Panc1 (cell line): ENCODE measurements around the gene ZFP14.

Experiments
- CTCF ChIP-seq: fragments of 450-650 bp; IDR thresholded peaks from 2 replicates; pipeline ENCODE4 v1.5.1; 2017; ENCODE audit warnings: mild to moderate bottlenecking
- POLR2AphosphoS5 ChIP-seq: IDR thresholded peaks from 2 replicates; pipeline ENCODE4 v1.6.1; 2012; ENCODE audit warnings: mild to moderate bottlenecking, low read depth, low read length, moderate library complexity
- SIN3A ChIP-seq: IDR thresholded peaks from 2 replicates; pipeline ENCODE4 v1.6.1; 2012; ENCODE audit warnings: low read depth, mild to moderate bottlenecking, low read length, moderate library complexity, borderline replicate concordance; ENCODE audit not compliant: insufficient read depth
- TF ChIP-seq, protein P1 (sequence below), 2 experiments: IDR thresholded peaks; 2 replicates each; pipeline ENCODE4 v1.6.1; 2011 to 2012; ENCODE audit warnings: low read depth in 2 of 2, control low read depth in 1 of 2, low read length in 1 of 2, mild to moderate bottlenecking in 1 of 2, moderate library complexity in 1 of 2; ENCODE audit not compliant: insufficient read depth in 1 of 2

DNA sequence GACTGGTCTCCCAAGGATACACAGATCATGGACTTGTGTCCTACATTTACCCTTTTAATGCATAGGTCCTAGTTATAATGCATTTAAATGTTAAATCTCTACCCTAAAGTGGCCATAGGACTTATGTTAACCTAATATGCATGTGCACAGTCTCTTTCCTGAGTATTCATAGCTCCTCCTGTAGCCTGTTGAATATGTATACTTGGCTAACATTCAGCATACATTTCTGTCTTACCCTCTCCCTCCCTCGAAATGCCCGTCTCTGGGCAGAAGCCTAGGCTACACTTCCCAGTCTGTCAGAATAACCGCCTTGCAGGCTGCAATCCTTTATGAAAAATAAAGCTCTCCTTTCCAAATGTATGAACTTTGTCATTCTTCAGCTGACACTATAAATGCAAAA is 25.5 kb upstream of the ZFP14 start:
- TF ChIP-seq SIN3A: no peak
- no peak for TF ChIP-seq CTCF
- TF ChIP-seq POLR2AphosphoS5: no peak
- TF ChIP-seq, protein P1, sequence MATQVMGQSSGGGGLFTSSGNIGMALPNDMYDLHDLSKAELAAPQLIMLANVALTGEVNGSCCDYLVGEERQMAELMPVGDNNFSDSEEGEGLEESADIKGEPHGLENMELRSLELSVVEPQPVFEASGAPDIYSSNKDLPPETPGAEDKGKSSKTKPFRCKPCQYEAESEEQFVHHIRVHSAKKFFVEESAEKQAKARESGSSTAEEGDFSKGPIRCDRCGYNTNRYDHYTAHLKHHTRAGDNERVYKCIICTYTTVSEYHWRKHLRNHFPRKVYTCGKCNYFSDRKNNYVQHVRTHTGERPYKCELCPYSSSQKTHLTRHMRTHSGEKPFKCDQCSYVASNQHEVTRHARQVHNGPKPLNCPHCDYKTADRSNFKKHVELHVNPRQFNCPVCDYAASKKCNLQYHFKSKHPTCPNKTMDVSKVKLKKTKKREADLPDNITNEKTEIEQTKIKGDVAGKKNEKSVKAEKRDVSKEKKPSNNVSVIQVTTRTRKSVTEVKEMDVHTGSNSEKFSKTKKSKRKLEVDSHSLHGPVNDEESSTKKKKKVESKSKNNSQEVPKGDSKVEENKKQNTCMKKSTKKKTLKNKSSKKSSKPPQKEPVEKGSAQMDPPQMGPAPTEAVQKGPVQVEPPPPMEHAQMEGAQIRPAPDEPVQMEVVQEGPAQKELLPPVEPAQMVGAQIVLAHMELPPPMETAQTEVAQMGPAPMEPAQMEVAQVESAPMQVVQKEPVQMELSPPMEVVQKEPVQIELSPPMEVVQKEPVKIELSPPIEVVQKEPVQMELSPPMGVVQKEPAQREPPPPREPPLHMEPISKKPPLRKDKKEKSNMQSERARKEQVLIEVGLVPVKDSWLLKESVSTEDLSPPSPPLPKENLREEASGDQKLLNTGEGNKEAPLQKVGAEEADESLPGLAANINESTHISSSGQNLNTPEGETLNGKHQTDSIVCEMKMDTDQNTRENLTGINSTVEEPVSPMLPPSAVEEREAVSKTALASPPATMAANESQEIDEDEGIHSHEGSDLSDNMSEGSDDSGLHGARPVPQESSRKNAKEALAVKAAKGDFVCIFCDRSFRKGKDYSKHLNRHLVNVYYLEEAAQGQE (IDR thresholded peaks at IDR 0.05; ENCODE audit: insufficient read depth in 1 of 2, low read depth in 2 of 2, low read length in 1 of 2): no peak
